ENCODE results near the gene GID8.
"Not testable (repeated sequence)": the region's sequence is repeated elsewhere in the genome, so short reads cannot be mapped to it uniquely, and the experiment has no call there.

Gene GID8

DNA sequence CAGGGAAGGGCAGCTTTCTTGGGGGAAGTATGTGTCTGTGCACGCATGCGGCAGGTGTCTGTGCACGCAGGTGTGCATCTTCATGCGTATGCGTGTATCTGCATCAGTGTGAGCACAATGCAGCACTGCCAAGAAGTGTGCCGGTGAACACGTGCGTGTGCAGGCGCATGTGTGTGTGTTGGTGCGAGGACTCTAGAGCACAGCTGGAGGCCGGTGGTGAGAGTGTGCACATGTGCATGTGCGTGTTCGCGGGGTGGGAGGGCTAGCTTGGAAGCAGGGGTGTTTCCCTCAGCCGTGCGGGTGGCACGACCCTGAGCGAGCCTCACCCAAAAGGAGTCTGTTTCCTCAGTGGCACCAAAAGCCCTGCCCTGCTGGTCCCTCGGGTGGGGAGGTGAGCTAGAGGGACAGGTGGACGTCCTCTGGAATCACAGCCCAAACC lies 22.1 kb downstream of the GID8 start:
- DNase-seq: no peak

DNA sequence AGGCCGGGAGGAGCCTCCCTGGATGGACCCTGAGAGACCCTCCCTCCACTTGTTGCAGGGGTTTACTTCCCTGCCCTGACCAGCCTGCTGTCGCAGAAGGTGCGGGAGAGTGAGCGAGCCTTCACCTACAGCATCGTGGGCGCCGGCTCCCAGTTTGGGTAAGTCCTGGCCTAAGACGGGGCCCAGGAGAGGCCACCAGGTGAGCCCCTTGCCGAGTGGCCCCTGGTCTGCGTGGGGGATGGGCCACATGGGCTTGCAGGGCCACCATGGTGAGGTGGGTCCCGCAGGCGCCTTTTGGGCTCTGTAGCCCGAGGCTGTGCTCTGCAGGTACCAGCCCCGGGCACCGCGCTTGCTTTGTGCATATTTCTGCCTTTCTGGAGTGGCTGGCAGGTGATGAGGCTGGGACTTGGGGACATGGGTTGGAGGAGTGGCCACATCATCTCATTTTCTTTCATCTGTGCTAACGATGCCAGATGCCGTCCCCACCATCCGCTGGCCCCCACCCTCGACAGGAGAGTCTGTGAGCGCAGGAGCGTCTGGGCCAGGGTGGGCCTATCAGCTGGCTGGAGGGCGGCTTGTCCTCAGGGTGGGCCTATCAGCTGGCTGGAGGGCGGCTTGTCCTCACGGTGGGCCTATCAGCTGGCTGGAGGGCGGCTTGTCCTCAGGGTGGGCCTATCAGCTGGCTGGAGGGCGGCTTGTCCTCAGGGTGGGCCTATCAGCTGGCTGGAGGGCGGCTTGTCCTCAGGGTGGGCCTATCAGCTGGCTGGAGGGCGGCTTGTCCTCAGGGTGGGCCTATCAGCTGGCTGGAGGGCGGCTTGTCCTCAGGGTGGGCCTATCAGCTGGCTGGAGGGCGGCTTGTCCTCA lies 22.7 kb downstream of the GID8 start:
- not testable (repeated sequence) for DNase-seq

DNA sequence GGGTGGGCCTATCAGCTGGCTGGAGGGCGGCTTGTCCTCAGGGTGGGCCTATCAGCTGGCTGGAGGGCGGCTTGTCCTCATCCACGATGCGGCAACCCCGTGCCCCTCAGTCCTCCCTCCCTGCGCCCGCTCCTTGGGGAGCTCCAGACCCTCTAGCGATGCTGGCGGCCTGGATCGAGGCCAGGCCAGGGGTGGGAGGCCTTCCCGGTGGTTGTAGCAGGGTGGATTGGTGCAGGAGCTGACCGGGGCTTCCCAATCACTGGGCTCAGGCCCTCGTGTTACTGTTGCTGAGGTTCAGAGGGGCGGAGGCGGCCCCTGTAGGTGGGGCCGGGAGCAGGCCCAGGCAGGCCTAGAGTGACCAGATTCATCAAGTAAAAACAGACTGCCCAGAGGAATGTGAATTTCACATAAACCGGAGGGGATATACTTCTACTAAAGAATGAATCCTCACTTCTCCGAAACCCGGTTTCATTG lies 23.4 kb downstream of the GID8 start:
- no peak for DNase-seq

DNA sequence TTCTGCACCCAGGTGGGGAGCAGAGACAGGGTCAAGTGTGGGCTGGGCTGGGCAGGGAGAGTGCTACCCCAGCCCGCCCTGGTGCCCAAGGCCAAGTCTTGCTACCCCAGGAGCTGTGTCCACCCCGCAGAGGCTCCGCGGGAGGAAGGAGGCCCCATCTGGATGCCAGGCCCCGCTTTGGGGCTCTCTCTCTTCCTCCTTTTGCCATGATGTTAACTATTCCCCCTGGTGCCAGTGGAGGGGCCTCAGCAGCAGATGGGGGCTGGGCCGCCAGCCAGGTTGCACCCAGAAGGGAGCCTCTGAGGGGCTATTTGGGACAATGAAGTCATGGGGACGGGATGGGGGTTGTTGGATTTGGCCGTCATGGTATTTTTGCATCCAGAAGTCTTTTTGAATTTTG lies 23.9 kb downstream of the GID8 start:
- no peak for DNase-seq

DNA sequence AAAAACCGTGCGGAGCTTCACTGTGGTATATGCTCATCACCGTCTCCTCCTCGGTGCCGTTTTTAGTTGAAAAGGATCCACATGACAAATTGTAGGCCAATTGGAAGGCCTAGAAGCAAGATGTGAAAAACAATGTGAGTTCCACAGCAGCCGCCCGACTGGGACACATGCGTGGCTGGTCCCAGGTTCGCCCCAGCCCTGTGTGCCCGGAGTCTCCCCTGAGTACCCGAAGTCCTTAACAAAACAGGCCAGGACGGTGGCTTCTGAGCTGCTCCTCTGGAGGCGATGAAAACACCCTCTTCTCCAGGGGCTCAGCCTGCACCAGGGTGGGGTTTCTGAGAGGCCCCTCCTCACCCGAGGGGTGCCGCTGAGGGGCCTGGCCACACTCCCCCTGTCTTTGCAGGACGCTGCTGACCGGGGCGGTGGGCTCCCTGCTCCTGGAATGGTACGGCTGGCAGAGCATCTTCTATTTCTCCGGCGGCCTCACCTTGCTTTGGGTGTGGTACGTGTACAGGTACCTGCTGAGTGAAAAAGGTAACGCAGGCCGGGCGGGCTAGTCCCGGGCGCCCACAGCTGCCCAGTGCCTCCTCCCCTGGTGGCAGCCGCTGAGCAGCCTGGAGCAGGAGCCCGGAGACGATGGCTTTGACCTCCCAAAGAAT lies 24.4 kb downstream of the GID8 start:
- DNase-seq: no peak

DNA sequence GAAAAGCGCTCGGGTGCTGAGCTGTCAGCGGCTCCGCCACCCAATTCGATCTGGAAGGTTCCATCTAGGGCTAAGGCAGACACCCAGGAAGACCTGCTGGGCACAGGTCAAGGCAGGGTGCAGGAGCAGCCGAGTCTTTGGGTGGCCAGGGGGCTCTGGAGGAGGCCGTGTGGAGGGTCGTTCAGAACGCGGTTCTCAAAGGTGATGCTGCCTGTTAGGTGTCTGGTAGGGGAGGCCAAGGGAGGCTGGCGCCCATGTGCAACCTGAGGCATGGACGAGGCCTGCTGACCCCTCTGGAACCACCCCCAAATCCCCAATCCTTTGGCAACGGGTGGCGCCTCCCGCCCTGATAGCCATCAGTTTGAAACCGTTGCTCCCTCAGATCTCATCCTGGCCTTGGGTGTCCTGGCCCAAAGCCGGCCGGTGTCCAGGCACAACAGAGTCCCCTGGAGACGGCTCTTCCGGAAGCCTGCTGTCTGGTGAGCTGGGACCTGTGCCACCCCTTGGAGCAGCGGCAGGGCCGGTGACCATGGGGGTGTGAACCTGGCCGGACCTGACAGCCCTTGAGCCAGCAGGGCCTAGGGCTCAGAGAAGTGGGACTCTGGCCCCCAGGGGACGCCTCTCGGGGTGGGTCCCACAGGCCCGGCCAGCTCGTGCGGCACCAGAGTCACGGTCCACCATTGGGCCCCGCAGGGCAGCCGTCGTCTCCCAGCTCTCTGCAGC lies 25.1 kb downstream of the GID8 start:
- DNase-seq: no peak

DNA sequence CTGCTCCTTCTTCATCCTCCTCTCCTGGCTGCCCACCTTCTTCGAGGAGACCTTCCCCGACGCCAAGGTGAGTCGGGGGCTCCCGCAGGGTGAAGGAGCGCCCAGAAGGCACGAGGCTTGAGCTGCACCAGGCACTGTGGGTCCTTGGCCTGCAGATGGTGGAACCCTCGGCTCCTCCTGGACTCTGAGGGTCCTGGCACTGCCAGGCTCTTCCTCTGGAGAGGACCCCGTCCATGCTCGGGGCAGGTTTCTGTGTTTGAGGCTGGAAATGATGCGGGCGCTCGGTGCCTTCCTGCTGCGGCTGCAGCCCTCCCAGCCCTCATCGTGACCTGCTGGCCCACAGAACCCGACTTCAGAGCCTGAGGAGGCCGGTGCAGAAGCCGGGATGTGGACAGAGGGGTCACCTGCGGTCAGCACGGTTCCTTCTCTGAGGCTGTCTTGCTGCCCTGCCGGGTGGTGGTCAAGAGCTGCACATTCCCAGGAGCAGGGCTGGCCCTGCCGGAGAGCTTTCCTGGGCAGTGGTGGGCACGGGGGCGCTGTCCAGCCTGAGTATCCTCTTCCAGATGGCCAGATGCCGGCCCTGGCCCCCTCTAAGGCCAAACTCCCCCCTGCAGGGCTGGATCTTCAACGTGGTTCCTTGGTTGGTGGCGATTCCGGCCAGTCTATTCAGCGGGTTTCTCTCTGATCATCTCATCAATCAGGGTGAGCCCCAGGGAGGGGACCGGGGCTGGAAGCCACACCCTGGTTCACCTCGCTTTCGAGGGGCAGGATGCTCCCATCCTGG lies 25.9 kb downstream of the GID8 start:
- no peak for DNase-seq

DNA sequence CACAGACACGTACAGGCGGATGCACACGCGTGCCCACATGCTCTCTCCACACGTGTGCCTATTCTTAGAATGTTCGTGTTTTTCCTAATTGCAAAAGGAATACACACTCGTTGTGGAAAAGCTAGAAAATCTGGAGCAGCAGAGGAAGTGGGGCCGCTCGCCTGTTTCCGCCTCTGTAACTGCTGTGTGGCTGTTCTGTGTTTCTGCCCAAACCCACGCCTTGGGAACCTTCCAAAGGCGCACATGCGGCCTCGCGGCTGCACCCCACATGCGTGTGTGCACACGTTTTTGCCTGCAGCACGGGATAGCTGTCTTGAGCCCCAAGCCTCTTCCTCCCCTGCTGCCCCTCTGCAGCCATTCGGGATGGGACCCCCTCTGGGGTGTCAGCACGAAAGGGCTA lies 26.8 kb downstream of the GID8 start:
- DNase-seq: no peak

DNA sequence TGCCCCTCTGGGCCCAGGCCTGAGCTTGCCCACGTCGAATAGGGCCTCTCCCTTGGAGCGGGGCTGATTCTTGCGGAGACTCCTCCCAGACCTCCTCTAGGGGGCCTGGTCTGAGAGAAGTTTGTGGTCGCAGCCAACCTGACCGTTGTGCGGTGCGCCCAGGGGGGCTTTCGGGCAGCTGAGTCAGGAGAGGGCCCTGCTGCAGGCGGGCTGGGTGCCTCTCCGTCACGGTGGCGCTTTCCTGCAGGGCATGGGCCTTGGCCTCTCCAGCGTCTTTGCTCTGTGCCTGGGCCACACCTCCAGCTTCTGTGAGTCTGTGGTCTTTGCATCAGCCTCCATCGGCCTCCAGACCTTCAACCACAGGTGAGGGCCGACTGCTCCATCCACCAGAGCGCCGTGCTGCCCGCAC lies 27.4 kb downstream of the GID8 start:
- DNase-seq: no peak

DNA sequence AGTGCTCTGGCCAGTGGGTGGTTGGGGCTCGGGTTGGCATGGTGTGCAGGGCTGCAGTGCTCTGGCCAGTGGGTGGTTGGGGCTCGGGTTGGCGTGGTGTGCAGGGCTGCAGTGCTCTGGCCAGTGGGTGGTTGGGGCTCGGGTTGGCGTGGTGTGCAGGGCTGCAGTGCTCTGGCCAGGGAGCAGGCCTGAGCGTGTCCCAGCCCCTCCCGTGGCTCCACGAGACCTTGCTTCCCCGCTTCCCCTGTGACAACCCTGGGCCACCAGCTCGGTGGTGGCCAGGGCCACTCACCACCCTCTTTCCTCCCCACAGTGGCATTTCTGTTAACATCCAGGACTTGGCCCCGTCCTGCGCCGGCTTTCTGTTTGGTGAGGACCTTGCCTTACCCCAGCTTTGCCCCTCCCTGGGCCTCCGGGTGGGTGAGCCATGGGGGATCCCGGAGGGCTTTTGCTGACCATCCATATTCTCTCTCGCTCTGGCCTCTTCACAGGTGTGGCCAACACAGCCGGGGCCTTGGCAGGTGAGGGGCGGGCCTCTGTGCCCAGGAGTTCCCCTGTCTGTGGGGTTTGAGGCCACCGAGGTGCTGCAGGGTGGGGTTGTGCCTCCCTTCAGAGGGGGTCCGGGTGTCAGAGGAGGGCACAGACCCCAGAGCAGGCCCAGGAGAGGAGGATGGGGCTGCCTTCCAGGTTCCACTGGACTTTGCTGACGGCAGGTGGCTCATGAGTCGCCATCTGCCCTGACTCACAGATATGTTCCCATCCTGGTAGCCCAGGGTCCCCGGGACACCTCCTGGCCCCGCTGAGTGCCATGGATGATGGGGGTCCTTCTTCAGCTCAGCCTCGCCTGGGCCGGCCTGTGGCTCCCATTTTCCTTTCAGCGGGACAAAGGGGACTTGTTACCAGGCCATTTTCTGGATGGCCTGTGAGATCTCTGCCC lies 28.5 kb downstream of the GID8 start:
- no peak for DNase-seq

DNA sequence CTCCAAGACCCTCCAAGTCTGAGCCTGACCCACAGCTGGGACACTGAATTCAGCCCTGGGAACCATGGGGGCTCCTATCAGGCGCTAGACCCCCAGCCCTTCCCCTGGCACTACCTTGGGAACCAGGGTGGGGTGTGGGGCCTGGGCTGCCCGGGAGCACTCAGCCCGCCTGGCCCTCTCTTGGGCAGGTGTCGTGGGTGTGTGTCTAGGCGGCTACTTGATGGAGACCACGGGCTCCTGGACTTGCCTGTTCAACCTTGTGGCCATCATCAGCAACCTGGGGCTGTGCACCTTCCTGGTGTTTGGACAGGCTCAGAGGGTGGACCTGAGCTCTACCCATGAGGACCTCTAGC lies 29.2 kb downstream of the GID8 start:
- DNase-seq: no peak

DNA sequence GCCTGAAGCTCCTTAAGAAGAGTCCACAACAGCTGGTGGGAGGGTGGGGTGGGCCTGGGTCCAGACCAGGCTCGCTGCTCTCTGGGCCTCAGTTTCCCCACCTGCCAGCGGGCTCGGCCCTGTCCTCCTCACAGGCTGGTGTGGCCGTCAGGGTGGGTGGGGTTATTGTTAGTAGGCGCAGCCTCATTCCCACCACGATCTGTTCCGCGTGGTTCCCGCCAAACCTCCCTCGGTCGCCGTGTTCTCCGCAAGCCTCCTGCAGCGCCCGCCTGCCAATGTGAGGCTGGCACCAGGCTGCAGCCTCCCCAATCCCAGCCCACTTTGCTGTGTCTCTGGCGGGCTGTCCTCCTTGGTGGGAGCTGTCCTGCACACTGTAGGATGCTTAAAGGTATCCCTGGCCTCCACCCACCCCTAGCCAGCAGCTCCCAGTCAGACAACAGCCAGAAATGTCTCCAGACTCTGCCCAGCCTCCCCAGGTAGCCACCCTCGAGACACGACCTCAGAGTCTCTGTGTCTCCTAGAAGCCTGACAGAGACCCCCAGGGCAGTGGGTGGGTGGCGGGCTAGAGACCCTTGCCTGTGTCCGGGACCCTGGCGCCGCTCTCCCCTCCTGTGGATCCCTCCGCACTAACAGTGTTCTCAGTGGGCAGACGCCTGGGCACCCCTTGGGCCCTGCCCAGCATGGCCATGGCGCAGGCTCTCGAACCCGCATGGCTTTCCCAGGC lies 29.8 kb downstream of the GID8 start:
- no peak for DNase-seq

DNA sequence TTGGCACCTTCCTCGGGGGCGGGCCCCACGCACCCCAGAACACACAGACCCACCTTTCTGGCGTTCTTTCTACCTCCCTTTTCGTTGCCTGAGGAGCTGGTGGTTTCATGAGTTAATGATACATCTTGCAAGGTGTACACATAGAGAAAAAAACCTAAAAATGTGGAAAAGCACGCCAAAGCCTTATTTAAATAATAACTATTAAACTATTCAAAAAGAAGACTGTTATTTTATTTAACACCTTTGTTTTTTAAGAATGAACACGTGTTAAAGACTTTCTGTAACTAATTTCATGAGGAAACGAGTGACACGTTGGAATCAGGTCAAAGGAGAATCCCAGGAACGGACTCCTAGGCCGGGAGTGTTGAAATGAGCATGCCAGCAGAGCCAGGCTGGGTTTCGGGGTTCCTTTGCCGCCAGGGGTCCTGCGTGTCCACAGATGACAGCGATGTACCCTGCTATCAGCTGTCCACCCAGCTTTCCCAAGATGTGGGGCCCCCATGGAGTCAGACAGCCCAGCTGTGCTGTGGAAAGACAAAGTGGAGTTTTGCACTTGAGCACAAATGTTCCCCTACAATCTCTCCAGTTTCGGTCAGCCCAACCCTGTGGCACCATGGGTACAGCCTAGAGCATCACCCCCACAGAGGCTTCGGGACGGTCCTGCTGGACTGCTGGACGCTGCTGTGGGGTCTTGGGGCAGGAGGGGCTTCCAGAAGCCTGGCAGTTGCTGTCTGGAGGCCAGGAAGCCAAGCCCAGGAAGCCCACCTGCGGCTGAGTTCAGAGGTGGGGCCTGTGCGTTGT lies 30.6 kb downstream of the GID8 start:
- no peak for DNase-seq

DNA sequence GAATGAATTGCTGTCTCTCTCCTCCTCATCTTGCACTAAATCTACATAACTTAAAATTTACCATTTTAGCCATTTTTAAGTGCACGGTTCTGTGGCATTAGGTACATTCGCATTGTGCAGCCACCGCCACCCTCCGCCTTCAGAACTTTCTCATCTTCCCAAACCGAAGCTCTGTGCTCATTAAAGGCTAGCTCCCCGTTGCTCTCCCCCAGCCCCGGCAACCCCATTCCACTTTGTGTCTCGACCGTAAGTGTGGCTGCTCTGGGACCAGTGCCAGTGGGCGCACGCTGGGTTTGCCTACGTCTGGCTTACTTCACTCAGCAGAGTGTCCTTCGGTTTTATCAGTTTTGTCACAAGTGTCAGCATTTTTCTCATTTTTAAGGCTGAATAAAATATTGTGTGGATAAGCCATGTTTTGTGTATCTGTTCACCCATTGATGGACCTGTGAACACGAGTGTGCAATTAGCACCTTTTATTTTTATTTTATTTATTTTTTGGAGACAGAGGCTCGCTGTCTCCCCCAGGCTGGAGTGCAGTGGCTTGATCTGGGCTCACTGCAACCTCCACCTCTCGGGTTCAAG lies 31.3 kb downstream of the GID8 start:
- DNase-seq: no peak

DNA sequence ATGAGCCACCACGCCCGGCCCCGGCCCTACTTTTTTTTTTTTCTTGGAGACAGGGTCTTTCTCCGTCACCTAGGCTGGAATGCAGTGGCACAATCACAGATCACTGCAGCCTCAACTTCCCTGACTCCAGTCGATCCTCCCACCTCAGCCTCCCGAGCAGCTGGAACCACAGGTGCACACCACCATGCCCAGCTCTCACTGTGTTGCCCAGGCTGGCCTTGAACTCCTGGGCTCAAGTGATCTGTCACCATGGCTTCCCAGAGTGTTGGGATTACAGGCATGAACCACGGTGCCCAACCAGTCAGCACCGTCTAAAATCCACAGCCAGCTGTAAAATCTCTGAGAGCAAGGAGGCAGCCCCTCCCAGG lies 32.0 kb downstream of the GID8 start:
- DNase-seq: no peak

DNA sequence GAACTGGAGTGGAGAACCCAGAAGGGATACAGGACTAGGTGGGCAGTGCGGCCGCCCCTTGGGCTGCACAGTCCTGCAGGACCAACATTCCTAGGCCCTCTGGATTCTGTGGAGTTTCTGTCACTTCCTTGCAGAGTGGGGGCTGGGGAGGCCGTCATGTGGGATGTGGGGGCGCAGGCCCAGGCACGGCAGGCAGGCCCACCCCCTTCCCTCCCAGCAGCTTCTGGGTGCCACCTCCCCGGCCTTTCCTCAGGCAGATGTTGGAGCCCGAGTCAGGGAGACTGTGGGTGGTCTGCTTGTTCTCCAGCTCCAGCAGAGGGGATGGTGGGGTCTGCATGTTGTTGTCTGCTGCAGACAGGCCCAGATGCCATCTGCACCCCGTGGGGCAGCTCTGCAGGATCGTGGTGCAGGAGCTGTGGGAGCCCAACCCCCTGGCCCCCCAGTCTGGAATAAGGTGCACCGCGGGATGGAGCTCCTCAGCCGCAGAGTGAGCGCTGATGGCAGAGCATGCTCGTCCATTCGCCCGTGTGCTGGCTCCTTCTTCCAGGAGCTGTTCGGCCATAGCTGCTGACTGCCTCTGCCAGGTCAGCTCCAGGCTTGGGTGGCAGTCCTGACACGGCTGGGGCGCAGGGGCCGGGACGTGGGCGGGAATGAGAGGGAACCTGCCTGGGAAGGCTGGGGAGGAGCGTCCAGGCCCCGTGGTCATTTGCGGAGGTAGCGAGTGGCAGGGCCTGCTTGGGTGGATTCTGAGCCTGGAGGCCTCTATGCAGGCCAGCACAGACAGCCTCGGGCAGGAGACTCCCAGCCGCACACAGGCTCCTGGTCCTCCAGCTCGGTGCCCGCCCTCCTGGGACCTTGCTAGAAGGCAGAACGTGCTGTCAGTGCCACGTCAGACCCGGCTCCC lies 32.6 kb downstream of the GID8 start:
- no peak for DNase-seq

DNA sequence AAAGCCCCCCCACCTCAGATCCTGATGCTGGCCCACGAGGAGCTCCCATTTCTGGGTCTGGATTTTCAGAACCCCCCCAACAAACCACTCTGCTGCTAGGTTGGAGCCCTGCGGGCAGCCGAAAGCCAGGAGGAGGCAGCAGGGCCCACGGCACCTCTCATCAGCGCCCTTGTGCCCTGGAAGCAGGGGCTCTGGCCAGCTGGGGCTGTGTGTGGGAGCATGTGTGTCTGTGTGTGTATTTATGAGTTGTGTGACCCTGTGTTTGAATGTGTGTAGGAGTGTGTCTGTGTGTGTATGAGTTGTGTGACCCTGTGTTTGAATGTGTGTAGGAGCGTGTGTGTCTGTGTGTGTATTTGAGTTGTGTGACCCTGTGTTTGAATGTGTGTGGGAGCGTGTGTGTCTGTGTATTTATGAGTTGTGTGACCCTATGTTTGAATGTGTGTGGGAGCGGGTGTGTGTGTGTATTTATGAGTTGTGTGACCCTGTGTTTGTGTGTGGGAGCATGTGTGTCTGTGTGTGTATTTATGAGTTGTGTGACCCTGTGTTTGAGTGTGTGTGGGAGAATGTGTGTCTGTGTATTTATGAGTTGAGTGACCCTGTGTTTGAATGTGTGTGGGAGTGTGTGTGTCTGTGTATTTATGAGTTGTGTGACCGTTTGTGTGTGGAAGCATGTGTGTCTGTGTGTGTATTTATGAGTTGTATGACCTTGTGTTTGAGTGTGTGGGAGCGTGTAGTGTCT lies 33.4 kb downstream of the GID8 start:
- DNase-seq: no peak
